GM10847 (cell line): ENCODE results near the gene HSH2D.

Experiments used
- POLR2A ChIP-seq: IDR thresholded peaks from 2 replicates; pipeline ENCODE4 v1.6.1; 2011; ENCODE audit not compliant: insufficient read length; ENCODE audit errors: extremely low read depth

Gene HSH2D

GRCh38 chr19:16207490-16208025, 64.1 kb downstream of the HSH2D start:
- TF ChIP-seq POLR2A: no peak
